NCI-H2107 treated with DMSO at 0.1 percent for 48 hours (cell line): ENCODE data around the gene ZFR2.
"Not testable (repeated sequence)": the region's sequence is repeated elsewhere in the genome, so short reads cannot be mapped to it uniquely, and the experiment has no call there.

Experiments used
- DNase-seq: peaks from one replicate; lab custom pipeline; 2025; ENCODE audit not compliant: unreplicated experiment; lab: John Stamatoyannopoulos, UW

The ZFR2 gene

DNA sequence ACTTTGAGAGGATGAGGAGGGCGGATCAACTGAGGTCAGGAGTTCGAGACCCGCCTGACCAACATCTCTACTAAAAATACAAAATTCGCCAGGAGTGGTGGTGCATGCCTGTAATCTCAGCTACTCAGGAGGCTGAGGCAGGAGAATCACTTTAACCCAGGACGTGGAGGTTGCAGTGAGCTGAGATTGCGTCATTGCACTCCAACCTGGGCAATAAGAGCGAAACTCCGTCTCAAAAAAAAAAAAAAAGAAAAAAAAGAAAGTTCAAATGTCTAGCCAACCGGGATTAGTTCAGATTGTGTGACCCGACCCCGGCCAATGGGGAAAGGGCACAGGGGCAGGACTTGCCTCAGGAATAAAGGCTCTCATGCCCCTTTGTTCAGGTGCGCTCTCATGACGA is 5.9 kb upstream of the ZFR2 start:
- DNase-seq = not testable (repeated sequence)

DNA sequence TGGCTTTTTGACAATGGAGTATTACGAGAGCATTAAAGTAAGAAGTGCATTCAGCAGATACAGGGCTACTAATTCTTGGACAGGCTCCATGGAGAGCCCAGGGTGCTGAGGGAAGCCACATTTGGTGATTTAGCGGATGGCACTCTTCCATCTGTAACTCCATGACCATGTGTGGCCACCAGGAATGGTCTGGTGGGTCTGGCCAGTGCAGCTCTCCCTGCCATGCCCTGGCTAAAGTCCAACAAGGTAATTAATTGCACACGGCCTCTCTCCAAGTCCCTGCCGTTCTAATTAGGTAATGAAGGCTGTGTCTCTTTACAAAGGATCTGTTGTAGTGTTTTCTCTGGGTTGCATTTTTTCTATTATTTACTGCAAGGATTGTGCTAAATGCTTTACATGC is 4.3 kb upstream of the ZFR2 start:
- DNase-seq = no peak

DNA sequence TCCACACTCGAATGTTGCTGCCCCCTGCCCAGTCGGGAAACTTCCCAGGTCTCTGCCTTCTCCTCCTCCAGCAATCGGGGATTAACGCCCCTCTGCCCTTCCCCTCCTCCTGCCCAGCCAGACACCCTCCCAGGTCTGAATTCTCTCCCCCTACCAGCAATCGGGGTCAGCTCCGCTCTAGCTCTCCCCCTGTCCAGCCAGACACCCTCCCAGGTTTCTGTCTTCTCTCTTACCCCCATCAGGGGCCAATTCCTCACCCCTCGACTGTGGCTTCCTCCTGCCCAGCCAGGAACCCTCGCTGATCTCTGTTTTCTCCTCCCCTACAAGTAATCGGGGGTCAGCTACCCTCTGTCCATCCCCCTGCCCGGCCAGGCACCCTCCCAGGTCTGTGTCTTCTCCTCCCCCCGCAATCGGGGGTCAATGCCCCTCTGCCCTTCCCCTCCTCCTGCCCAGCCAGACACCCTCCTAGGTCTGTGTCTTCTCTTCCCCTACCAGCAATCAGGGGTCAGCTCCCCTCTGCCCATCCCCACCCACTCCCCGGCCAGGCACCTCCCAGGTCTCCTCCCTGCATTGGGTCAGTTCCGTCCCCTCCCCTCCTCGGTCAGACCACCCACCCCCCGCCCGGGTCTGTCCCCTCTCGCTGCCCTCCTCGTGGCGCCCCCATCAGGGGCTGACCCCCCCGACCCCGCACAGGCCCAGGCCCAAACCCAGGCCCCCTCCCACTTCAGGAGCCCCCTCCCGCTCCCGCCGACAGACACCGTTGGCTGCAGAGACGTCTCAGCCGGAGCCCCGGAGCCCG is 668 bp downstream of the ZFR2 start:
- DNase-seq = no peak

DNA sequence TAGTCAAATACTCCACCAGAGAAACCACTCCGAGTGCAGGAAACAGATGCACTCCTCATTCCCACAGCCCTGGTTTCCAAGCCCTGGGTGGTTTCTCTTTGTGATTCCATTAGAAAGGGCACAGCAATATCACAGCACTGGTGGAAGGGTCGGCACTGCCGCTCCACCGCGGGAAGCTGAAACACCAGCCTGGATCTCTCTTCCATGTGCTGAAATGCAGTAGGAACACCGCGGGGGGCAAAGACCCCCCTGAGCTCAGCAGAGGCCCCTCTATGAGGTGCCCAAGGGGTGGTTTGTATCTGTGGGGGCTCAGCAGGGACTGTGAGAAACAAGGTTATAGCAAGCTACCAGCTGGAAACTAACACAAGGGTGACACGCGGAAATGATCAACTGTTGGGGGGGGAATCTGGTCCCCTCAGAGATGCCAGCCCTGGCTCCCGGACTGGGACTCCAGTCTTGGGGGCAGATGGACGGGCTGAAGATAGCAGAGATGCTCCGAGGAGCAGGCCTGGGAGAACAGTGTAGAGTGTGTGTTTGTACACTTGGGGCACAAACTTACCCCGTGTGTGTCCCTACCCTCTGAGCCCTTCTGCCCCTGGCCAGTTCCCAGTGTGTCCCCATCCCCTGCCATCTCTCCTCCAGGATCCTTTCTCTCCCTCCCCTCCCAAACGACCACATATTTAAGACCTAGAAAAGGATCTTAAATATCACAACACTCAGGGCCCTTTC is 1.8 kb downstream of the ZFR2 start:
- DNase-seq = no peak

DNA sequence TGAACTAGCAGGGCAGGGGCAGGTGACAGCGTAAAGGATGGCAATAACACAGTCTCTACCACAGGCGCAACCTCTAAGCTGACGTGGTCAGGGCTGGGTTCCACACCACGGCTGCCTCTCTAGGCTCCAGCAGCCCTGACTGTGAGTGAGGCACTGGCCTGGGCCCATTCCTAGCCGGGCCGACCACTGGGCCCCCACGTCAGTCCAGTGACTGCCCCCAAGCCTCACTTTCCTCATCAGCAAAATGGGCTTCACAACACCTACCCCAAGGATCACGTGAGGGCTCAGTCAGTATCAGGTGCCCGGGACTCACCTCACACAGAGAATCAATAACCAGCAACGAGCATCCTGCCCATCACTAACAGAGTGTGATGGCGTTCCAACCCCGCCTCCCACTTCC is 5.2 kb downstream of the ZFR2 start:
- DNase-seq = no peak

DNA sequence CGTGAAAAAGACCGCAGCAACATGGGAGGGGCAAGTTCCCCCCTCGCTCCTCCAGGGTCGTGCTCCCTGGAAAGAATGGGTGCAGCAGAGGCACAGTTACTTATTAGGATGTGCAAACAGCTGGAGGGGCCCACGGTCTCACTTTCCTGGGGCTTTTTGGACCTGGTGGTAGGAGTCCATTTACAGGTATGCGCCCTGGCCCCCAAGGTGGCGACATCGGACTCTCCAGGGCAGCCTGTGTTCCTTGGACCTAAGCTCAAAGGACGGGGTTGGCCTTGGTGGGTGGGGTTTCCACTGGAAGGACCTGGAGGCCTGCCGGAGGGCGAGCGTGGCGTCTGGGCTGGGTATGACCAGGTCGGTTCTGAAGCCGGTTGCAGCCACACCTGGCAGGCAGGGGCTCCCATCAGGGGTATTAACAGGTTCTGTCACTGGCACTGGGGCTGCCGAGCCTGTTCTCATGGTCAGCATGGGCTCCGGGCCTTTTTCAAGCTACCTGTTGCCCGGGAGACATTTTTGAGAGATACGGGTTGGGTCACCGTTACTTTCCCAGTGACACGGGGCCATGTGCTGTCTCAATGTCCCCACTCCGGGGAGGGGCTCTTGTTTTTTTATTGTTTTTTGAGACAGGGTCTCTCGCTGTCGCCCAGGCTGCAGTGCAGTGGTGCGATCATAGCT is 5.9 kb downstream of the ZFR2 start:
- no peak for DNase-seq

DNA sequence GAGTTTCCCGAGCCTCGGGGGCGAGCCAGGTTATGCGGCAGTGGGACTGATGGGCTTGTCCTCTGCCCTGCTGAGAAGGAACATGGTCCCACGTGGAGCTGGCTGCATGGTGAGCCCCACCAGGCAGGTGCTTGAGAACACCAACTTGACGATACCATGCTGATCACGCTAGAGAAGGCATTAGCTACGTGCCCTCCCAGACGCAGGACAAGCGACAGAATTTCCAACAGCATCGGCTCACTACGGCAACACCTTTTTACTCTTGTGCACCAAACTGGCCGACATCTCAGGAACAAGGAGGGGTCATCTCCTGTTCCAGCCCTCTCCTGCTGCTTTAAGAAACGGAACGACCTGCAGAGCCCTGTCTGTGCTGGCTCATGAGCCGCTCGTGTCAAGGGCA is 8.3 kb downstream of the ZFR2 start:
- DNase-seq = no peak

DNA sequence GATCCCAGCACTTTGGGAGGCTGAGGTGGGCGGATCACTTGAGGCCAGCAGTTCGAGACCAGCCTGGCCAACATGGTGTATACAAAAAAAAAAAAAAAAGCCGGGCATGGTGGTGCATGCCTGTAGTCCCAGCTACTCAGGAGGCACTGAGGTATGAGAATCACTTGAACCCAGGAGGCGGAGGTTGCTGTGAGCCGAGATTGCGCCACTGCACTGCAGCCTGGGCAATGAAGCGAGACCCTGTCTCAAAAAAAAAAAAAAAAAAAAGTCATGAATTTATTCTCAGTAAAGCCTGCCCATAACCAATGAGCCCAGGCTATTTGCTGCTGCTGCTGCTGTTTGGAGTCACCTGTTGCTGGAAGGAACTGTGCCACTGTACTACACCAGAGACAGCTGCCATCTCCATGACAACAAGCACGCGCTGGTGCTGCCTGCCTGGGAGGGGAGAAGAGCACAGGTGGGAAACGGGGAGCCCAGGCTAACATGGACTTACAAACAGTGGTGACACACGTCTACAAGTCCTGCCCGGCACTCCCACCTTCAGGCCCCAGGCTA is 11.3 kb downstream of the ZFR2 start:
- peak; percentile 50 for DNase-seq

DNA sequence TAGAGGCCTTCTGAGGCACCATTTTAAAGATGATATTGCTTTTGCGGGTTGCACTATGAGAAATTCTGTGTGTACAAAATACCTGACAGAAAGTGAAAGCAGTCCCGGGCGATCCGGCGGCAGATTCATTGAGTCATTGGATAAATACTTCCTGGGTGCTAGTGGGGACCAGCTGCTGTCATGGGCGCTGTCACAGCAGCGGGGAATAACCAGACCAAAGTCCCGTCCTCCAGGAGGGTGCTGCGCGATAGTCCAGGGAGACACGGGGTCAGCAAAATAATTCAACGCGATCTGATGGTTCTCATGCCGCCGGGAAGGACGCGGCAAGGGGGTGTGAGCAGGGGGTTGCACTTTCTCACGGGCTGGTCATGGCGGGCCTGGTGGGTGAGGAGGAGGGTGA is 13.5 kb downstream of the ZFR2 start:
- DNase-seq = peak; percentile 10

DNA sequence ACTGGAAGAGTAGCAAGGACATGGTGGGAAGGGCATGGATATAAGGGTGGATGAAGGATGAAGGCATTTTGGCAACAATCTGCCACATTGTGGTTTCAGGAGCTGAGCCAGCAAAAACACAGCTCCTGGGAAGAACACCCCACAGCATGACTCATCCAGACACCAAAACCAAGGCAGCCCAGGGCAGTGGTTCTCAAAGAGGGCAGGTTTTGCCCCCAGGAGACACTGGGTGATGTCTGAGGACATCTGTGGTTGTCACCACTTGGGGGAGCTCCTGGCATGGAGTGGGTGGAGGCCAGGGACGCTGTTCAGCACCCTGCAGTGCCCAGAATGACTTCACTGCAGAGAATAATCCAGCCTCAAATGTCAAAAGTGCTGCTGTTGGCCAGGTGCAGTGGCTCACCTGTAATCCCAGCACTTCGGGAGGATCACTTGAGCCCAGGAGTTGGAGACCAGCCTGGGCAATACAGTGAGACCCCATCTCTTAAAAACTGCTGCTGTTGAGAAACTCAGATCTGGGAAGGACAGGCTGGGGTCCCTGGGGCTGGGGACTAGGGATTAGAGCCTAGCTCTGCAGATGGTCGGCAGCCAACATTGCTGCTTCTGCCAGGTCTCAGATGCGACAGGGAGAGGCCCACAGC is 16.1 kb downstream of the ZFR2 start:
- no peak for DNase-seq

DNA sequence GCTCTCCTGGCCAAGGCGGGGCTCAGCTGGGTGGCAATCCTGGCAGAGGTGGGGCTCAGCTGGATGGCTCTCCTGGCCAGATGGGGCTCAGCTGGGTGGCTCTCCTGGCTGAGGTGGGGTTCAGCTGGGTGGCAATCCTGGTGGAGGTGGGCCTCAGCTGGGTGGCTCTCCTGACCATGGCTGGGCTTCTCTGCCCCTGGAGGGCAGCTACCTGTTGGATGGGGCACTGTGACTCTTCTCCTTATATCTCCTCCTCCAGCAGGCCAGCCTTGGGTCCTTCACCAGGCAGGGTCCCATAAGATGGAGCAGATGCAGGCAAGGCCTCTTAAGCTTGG is 16.7 kb downstream of the ZFR2 start:
- DNase-seq = no peak

DNA sequence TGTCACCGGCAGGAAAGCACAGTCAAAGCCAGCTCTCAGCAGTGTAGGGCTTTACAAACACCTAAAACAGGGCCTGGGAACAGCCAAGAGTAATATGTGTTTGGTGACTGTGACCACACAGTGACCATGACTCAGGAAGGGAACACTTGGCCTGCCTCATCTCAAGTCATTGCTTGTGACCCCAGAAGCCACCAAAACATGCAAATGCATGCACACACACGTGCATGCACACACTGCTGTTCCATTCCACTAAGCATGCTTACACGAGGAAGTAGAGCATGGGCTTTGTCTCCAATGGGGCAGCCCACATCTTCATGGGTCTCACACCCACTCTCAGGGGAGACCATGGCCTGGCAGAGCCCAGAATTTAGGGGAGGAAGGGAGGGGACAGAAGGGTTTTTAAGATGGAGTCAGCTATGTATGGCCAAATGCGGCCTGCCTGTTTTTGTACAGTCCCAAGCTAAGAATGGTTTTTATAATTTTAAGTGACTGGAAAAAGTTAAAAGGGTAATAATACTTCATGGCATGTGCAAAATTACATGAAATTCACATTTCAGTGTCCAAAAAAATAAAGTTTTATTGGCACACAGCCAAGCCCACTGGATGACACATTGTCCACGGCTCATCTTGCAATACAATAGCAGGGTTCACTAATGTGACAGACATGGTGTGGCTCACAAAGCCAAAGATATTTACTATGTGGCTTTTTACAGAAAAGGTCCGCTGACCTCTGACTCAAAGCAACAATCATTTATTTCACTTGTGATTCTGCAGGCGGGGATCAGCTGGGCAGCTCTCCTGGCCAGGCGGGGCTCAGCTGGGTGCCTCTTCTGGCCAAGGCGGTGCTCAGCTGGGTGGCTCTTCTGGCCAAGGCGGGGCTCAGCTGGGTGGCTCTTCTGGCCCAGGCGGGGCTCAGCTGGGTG is 17.3 kb downstream of the ZFR2 start:
- no peak for DNase-seq

DNA sequence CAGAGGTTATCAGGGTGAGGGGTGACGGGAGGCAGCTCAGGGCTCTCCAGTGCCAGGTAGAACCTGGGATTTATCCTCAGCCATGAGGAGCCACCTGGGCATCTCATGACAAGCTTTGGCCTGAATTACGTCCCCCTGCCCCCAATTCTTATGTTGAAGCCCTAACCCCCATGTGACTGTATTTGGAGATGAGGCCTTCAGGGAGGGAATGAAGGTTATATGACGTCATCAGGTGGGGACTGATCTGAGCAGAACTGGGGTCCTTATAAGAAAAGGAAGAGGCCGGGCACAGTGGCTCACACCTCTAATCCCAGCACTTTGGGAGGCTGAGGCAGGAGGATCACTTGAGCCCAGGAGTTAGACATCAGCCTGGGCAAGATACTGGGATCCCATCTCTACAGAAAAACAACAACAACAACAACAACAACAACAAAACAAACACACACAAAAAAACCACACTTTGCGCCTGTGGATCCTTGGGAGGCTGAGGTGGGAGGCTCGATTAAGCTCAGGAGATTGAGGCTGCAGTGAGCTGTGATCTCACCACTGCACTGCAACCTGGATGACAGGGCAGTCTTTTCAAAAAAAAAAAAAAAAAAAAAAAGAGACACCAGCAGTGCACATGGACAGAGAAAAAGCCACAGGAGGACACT is 18.4 kb downstream of the ZFR2 start:
- DNase-seq = no peak

DNA sequence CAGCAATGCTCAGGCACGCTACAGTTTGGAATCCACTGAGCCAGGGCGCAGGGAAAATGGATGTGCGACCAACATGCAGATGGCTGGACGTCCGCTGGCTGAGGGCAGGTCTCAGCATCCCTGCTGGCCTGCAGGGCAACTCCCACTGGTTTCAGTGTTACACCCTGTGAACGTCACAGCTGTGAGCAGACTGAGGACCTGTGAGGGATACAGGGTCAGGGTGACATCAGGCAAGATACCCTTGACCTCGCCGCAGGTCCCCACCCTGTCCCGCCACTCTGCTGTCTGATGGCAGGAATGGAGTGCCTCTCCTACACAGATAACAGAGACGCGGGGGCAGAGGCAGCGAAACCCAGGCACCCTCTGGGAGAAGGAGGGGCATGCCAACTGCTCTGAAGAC is 19.1 kb downstream of the ZFR2 start:
- DNase-seq = no peak

DNA sequence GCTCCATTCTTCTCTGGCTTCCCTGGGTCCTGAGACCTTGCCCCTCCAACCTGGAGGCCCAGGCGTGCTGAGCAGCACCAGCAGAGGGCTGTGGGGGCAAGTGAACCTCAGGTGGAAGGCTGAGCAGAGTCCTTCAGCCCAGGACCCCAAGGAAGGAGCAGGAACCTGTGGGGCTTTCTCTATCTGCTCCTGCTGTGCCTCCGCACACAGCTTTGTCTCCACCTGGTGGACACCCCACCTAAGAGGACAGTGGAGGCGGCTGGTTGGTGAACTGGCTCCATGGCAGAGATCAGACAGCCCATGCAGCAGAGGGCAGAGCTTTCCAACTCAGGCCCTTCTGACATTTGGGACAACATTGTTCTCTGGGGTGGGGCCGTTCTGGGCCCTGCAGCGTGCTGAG is 19.7 kb downstream of the ZFR2 start:
- no peak for DNase-seq

DNA sequence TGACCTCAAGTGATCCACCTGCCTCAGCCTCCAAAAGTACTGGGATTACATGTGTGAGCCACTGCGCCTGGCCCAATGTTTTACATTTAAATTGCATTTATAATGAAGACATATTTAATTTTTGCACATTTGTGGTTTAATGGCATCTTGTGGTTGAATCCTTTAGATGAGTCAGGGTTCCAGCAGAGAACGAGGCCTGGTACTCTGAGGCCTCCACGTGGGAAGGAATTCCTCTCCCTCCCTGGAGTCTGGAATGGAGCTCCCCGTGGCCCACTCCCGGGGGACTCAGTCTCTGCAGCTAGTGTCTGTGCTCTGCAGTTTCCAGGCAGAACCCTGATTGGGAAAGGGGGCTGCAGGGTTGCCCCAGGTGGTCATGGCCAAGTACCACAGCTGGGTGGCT is 24.2 kb downstream of the ZFR2 start:
- no peak for DNase-seq

DNA sequence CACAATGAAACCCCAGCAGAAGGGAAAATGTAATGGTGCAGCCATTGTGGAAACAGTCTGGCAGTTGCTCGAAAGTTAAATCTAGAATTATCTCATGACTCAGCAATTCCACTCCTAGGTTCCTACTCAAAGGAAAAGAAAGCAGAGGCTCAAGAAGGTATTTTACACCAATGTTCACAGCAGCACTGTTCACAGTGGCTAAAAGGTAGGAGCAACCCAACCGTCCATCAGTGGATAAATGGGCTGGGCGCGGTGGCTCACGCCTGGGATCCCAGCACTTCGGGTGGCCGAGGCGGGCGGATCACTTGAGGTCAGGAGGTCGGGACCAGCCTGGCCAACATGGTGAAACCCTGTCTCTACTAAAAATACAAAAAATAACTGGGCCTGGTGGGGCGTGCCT is 25.9 kb downstream of the ZFR2 start:
- DNase-seq = no peak

DNA sequence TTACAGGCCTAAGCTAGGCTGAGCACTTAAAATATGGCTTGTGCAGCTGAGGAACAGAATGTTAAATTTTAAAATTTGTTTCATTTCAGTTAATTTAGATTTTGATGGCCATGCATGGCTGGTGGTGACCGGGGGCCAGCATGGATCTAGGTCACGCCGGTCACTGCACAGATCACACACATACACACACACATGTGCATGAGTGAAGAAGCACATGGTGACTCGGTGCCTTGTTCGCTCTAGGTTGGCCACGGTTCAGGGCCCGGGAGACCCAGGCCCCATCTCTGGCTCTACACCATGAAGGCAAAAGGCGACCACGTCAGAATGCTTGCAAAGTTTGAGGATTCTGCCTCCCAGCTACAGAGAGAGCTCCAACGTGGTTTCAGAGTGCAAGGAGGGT is 28.0 kb downstream of the ZFR2 start:
- no peak for DNase-seq

DNA sequence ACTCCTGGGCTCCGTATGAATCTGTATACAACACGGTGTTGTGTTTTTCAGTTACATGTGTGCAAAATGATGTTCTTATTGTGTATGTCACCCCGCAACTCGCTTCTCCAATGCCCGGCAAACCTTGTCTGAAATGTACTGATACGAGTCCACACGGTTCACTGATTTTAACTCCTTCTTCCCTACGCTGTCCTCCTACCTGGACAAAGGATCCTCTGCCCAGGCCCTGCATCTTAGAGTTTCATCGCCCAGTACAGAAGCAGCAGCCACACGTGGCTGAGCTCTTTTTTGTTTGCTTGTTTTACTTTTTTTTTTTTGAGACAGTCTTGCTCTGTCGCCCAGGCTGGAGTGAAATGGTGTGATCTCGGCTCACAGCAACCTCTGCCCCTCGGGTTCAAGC is 28.9 kb downstream of the ZFR2 start:
- DNase-seq = no peak

DNA sequence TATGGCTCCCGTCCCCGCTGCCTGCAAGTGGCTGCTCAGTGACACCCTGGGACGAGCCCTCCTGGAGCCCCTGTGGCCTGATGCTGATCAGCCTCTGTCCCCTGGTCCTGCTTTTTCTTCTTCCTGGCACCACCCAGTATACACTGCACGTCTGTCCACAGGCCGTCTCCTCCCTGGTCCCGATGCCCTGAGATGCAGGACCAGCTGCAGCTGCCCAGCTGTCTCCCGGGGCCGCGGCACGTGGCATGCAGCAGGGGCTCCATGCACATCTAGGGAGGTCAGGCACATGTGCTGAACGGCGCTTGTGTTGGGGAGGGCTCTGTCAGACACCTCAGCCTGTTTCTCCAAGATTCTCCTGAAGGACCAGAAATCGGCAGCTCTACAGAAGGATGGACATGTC is 30.2 kb downstream of the ZFR2 start:
- no peak for DNase-seq
